GM18868 (cell line): ENCODE results near the gene WDR88.
"Not testable (repeated sequence)": the region's sequence is repeated elsewhere in the genome, so short reads cannot be mapped to it uniquely, and the experiment has no call there.

Experiments used
- ATAC-seq: cut with Tn5 transposase; IDR thresholded peaks from one replicate; pipeline ENCODE4 v1.9.1; 2021; ENCODE audit warnings: mild to moderate bottlenecking, moderate library complexity; ENCODE audit not compliant: unreplicated experiment

WDR88 gene

DNA sequence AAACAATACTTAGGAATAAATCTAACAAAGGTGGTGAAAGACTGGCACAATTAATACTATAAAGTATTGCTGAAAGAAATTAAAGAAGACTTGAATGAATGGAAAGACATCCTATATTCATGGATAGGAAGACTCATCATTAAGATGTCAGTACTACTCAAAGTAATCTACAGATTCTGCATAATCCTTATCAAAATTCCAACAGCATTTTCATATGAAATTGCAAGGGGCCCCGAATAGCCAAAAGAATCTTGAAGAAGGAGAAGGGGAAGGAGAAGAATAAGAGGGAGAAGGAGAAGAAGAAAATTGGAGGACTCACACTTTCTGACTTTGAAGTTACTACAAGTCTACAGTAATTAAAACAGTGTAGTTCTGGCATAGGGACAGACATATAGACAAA, 36.6 kb downstream of the WDR88 start:
- no peak for ATAC-seq

DNA sequence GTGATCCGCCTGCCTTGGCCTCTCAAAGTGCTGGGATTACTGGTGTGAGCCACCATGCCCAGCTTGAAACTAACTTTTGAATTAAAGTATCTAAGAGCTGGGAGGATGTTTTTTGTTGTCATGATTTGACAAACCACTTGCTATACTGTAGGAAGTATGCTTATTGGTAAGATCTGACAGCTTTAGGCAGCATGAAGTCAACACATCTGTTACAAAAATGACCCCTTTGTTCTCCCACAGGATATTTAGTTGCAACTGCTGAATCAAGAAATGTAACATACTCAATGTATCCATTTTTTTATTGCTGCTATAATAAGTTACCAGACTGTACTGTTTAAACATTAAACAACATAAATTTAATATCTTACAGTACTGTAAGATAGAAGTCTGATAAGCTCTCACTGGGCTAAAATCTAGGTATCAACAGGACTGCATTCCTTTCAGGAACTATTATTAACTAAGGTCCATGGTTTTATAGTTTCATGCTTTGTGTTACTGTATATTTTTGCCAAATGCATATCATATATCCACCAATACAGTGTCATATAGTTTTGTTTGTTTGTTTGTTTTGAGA, 39.4 kb downstream of the WDR88 start:
- ATAC-seq: no peak

DNA sequence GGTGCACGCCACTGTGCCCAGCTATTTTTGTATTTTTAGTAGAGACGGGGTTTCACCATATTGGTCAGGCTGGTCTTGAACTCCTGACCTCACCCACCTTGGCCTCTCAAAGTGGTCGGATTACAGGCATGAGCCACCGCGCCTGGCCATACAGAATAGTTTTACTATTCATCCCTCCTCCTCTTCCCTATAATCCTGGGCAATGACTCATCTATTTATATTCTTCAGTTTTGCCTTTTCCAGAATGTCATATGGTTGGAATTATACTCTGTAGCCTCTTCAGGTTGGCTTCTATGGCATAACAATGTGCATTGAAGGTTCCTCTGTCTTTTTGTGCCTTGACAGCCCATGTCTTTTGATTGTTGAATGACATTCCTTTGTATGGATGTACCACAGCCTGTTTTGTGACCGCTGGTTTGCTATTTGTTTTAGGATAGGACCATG, 40.0 kb downstream of the WDR88 start:
- ATAC-seq: no peak

DNA sequence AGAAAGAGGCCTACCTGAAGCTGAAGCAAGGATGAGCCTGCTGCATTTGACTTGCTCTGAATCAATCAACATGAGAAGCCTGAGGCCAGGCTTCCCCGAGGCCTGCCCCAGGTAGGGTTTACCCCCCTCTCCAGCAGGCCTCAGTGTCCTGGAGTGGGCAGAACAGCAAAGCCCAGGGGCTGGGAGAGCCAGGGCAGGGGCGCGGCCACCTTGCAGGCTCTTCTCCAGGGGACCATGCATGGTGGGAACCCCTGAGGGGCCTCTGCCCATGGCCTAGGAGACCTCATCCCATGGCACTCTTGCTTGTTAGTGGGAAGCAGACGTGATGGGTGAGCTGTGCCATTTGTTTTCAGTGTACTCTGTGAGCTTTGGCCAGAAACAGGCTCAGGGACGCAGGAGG, 42.3 kb downstream of the WDR88 start:
- no peak for ATAC-seq

DNA sequence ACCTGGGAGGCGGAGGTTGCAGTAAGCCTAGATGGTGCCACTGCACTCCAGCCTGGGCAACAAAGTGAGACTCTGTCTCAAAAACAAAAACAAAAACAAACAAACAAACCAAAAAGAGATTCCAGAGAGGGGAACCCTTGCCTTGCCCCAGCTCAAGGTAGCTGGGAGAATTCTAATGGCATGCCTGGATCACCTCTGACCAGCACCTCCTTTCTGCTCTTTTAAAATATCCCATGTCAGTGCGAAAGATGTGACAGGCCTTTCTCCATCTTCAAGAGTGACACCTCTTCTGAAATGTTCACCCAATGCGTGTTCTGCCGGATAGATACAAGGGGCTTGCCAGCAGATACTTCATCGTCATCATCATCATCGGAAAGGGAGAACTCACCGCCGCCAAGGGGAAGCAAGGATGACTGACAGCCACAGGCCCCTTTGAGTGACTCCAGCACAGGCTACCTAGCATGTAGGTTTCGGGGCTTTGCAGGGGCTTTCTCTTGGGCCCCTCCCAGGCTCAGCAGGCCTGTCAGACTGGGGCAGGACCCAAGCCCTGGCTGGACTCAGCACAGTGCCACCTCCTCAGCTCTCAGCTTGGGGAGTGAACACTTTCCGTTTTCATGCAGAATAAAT, 43.4 kb downstream of the WDR88 start:
- ATAC-seq: no peak

DNA sequence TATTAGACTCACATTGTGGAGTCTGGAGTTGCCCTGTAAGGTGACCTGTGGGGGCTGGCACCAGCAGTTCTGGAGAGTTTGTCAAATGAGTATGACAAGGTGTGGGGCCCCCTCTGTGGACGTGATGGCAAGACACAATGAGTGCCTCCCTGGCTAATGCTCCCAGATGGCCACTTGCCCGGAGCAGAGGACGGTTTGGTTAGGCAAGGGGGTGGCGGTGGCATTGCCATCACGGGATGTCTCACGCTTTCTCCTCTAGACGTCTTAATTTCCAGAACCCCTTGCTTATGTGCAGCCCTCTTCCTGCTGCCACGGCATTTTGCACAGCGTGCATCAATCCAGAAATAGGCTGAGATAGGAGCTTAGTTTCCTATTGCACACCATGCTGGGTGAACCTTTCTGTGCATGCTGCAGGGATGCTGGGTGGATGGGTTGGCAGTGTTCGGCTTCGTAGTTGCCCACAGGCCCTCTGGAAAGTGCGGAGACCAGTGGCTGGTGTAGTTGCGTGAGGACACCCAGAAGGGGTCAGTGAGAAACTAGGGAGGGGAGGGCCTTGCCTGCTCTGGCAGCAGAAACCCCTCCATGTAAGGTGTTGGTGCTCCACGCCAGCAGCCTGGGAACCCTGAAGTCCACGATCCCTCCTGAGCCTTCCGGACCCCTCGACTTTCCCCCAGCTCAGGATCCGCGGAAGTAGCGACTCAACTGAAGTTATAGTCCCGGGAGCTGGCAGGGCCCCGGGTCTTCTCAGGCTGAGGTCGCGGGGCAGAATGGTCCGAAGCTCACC, 44.2 kb downstream of the WDR88 start:
- ATAC-seq: no peak

DNA sequence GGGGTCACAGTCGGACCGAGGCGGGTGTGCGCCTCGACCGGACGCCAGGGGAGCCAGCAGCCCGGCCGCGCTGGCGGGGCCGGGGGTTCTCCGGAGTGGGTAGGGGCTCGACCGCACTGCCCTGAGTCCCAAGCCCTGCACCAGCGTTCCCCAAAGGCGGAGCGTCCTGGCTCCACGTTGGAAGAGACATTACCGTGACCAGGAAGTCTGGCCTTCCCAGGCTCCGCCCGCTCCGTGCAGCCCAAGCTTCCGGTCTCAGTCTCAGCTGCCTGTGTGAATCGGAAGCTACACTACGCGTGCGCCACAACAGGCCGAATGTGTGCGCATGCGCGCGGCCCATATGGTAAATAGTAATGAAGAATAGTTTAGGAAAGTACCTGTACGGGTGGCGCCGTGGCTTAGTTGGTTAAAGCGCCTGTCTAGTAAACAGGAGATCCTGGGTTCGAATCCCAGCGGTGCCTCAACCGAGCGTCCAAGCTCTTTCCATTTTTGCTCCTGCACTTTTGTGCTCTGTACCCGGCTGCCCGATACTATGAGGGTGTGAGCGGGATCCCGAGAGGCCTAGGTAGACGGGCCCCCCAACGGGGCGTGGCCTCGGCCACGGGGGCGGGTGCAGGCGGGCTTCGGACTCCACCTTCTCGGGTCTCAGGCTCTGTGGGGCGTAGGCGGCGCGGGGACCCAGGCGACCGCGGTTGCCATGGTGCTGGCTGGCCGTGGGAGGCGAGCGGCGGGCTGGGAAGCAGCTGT, 44.9 kb downstream of the WDR88 start:
- ATAC-seq: peak; percentile 90

DNA sequence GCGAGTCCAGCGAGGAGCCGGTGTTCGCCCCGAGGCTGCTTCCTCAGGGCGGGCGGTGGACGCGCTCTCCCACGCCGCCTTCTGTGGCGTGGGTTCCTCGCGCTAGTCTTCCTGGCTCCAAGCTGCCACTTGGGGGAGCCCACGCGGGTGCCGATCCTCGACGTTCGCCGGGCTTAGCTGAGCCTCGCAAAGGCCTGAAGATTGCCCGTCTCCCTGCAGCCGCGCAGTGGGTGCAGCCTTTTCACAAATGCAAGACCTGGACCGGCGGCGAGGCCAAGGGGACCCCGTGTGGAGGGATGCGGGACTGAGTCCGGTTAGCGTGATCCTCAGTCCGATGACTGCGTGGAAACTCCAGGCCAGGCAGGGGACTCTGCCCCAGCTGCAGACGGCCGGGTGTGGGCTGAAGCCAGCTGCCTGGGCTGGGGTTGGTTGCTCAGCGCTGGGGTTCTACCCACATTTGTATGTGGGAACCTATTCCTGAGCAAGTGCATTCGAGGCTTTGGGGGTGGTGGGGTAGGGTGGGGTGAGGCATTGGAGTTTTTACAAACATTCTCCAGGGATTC, 45.6 kb downstream of the WDR88 start:
- ATAC-seq: peak; percentile 21

DNA sequence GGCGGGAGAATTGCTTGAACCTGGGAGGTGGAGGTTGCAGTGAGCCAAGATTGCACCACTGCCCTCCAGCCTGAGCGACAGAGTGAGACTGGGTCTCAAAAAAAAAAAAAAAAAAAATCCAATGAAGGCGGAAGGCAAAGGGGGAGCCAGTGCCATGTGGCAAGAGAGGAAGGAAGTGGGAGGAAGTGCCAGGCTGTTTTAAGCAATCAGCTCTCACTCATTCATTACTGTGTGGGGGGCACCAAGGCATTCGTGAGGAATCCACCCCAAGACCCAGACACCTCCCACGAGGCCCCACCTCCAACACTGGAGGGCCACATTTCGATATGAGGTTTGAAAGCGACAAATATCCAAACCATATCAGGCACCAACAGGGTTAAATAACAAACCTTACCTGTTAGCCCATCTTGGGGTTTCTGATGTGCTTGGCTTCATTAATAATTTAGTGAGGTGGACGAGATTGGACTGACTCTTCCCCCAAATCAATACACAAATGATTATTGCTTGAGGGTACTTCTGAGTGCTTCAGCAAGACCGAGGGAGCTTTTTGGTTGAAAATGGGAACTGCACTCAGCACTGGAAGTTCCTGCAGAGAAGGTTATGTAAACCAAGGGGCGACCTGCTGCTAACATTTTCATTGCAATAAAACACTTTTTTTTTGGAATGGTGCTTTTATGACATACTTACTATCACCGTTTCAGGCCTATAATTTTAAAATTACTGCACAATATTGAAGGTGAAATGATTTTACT, 54.7 kb downstream of the WDR88 start:
- no peak for ATAC-seq

DNA sequence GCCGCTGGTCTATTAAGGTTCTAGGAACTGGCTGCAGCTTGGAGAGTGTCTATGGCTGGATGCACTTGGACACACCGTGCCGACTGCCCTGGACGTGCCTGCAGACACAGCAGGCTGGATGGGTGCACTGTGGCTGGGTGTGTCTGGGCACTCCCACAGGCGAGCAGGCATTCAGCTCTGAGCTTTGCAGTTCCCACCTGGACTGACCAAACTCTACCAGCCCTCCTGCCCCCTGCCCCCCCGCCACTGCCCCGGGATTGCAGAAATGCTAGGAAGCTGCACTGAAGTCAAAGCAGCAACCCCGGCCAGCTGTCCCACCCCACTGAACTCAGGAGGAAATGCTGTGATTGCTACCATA, 55.2 kb downstream of the WDR88 start:
- ATAC-seq: no peak

DNA sequence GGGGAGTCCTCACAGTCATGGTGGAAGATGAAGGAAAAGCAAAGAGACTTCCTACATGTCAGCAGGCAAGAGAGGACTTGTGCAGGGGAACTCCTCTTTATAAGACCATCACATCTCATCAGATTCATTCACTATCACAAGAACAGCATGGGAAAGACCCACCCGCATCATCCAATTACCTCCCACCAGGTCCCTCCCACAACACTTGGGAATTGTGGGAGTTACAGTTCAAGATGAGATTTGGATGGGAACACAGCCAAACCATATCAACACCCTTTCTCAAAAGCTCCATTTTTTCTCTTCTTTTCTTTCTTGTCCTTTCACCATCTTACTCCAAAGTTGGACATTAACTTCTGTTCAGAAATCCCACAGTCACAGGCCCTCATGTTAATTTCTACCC, 57.5 kb downstream of the WDR88 start:
- no peak for ATAC-seq

DNA sequence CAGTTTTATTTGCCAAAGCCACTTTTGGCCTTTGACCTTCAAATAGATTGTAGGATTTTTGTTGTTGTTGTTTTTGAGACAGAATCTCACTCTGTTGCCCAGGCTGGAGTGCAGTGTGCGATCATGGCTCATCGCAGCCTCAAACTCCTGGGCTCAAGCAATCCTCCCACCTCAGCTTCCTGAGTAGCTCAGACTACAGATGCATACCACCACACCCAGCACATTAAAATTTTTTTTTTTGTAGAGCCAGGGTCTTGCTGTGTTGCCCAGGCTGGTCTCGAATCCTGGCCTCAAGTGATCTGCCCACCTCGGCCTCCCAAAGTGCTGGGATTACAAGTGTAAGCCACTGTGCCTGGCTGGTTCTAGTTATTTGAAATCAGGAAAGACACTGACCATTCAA, 59.2 kb downstream of the WDR88 start:
- not testable (repeated sequence) for ATAC-seq

DNA sequence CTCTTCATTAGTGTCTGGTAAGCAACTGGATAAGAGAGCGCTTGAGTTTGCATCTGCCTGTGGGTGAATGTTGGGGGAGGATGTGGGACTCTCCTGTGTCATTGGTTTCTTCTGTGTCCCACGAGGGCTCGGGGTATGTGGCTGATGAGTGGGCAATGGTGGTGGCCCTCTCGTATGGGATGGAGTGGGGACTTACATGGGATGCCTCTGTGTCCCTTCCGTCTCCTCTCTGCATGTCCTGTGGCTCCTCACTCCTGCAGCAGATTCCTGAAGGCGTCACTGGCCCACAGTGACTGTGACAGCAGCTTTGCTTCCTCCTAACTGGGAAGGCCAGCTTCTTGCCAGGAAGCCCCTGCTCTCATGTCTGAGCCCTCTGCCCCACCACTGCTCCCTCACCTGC, 59.6 kb downstream of the WDR88 start:
- no peak for ATAC-seq

DNA sequence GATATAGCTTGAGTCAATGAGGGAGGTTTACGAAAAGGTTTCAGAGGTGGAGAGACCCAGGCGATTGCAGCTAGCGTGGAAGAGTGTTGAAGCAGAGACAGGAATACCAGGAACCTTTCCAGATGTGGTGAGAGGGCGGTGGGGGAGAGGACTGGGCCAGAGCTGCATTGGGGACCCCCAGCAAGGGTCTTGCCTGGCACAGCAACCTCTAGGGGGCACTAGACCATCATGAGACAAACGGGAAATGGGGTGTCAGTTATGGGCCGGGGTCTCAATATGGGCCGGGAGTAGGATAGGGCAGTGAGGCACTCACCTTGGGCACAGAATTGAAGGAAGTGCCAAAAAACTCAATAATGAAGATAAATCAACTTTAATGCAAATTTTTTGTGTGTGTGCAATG, 60.1 kb downstream of the WDR88 start:
- no peak for ATAC-seq

DNA sequence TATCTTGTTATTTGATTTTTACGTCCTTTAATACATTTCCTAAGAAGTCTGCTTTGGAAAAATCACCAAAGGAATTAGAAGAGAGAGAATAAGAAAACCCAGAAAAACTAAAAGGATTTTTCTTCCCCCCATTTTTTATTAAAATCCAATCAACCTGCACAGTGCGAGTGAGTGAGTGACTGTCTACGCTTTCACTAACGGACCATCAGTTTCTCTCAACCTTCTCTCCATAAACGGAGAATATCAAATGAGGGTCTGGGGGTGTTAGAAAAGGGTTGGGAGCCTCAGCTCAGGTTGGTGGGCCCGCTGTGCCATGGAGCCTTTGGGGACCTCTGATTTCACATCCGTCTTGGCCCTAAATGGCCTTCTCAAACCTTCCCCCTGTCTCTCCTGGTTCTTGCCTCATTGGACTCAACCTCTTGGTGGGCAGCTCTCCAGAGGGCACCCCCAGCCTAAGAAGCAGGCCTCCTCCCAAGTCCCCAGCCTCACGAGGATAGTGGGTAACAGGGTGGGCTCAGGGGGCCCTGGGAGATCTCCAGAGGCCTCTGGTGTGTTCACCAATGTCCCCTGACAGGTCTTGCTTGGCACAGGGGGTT, 61.5 kb downstream of the WDR88 start:
- no peak for ATAC-seq

DNA sequence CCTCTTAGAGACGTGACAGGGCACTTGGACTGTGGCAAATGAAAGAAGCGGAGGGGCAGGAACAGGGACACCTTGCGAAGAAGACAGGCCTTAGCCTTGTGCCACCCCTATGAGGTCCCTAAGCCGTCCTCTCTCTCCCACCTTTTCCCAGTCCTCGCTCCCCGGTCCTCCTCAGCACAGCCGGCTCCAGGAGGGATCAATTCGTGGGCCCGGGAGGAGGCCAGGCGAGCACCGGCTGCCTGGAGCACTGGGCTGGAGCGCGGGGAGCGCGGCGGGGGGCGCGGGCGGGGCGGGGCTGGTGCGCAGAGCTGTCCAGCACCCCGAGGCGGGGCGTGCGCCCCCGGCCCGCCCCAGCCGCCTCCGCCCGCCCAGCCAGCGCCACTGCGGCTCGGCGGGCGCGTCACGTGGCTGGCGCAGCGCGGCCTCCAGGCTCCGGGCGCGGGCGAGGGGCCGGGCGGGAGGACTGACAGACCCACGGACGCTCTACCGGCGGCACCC, 62.0 kb downstream of the WDR88 start, which contains the start of gene LRP3:
LRP3 (plus strand) TSS at position 466 of the 498 bp plus-strand sequence. CDS start 456 bp downstream, outside the sequence.
- ATAC-seq: no peak

DNA sequence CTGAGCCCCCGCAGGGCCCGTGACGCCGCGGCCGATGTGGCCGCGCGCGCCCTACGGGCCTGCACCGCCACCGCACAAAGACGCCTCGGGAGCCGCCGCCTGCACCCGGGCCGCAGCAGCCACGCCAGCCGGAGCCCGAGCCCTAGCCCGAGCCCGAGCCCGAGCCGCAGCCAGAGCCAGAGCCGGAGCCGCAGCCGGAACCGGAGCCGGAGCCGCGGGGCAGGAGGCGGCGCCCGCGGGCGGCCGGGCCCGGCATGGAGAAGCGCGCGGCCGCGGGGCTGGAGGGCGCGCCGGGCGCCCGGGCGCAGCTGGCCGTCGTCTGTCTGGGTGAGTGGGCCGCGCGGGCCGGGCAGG, 62.6 kb downstream of the WDR88 start:
- ATAC-seq: no peak

DNA sequence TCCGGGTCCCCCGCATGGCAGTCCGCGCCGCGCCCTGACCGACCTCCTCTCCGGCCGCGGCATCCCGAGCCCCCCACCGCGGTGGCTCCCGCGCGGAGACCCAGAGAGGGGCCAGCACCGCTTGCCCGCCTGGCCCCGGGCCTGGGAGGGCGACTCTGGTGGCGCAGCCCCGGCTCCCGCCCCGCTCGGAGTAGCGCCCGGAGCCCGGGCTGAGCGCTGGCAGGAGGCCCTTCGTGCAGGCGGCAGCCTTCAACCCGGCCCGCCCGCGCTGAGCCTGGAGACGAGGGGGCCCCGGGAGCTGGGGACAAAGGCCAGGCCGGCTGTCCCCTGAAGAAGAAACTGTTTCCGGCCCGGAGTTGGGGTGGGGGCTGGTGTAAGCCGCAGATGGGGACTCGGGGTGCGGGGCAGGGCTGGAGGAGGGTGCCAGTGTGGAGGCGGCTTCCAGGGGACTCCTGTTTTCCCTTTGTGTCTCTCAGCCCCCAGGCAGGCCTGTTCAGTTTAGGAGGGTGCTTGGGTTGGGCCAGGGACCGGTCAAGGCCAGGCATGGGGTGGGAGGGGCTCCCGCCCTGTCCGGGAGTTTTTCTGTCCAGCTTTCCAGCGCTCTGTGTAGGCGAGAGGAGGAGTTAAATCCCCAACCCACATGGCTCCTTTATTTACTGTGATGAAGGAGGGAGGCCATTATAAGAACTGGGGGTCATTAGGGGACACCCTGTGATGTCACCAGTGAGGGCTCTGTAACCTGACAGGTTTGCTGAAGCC, 63.2 kb downstream of the WDR88 start:
- ATAC-seq: no peak

DNA sequence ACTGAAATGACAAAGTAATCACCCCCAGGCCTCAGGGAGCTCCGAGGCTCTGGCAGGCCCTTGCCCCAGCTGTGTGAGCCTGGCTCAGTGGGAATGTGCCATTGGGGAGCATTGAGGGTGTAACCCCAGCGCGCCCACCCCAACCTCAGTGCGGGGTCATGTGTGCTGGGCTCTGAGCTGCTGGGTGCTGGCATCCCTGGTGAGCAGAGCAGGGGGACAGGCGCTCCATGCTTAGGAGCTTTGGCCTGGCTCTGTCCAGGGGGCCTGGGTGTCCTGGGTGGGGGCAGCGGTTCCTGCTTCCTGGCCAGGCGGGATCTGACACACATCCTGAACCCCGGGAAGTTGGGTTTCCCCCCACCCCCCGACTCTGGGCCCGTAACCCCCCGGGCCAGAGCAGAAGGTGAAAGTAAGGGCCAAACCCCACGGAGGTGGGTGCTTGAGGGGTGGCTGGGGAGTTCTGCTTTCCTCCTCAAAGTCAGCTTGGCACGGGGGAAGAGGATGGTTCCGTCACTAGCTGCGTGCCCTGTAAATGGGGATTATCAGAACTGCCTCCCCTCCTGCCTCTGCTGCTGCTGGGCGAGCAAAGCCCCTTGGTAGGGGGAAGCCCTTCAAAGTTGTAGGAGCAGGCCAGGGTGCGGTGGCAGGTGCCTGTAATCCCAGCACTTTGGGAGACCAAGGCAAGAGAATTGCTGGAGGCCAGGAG, 63.9 kb downstream of the WDR88 start:
- ATAC-seq: no peak
